HG02763 (cell line): Measurements from ENCODE around the gene TMEM217.

ENCODE experiments used
- ATAC-seq: cut with Tn5 transposase; IDR thresholded peaks from one replicate; pipeline ENCODE4 v1.9.1; 2021; ENCODE audit warnings: mild to moderate bottlenecking, moderate library complexity; ENCODE audit not compliant: unreplicated experiment

Gene TMEM217

DNA sequence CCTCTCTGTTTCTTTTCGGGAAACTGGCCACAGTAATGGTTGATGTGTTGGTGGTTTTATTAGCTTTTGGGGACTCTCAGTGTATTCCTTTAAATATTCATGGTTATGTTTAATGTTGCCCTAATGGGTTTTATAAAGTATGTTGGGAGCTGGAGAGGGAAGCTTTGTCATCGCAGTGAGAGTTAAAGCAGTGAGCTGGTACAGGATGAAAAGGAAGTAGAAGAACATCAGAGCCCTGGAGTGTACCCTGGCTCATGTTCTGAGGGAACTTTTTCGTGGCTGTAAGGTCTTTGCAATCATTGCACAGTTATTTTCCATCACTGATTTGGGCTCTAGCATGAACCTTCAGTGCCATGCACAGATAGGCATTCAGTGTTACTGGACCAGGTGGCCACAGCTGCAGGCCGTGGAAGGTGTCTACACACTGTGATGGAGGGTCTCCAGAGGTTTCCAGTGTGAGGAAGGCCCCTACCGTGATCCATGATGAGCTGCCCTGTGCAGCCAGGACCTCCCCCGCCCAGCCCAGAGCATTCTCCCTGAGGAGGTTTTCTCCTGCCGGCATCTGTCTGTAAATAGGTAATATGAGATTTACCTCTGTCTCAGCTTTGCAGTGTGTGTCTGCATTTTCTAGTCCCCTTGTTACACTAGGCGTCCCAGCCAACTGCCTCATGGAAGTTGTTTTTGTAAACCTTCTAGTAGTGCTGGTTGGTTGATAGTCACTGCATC, 22.4 kb upstream of the TMEM217 start:
- ATAC-seq: no peak

DNA sequence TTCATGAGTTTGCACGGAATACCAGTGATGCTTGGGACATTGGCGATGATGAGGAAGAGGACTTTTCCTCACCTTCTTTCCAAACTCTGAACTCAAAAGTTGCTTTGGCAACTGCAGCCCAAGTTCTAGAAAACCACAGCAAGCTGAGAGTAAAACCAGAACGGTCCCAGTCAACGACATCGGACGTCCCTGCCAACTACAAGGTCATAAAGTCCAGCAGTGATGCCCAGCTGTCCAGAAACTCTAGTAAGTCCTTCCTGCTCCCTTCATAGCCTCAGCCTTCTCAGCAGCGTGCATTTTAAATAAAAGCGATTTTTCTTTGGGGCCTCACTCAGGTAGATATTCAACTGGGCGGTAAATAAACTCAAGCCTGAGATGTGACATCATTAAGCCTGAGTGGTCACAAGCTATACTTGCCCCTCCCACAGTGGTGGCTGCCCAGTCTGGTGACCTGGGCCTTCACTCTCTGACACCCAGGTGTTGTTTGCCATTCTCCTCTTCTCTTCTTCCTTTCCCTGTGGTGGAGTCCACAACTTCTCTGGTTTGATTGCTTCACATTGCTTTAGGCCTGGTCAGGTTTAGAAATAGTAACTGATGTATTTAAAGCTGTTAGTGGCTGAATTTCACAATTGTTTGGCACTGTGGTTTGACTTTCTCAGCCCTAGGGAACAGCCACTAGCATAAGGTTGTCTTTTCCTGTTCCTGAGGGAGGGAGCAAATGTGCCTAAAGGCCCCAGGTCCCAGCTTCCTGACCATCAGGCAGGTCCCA, 21.6 kb upstream of the TMEM217 start:
- no peak for ATAC-seq

DNA sequence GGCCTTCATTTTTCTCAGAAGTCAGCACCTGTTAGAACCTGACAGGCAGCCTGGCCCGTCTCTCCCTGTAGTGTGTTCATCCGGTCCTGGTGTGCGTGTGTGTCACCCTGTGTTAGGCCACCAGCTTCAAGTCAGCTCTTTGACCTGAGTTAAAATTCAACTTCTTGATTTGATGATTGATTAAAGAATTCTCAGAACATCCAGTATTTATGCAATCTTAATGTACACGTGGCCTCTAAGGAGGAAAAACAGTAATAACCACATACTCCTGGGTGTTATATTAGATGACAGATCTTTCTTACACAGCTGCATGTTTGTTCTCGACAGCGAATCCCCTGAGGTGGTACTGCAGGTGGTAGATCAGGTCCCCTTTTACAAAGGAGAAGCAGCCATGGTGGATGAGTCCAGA, 19.1 kb upstream of the TMEM217 start:
- no peak for ATAC-seq

DNA sequence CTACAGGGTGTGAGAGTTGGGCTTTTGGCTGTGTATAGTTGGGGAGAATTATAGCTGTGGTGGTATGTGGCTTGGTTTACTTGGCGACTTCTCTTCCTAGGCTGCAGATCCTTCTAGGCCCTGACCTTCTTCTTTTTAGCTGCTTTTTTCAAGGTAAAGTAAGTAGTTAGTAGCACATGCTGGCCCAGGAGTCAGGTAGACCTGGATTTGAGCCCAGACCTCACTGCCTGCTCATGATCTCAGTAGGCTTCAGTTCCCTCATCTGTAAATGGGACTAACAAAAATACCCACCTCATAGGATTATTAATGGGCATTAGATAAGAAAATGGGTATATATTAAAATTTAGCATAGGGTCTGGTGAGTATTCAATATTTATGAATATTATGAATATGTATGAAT, 17.4 kb upstream of the TMEM217 start:
- ATAC-seq: no peak

DNA sequence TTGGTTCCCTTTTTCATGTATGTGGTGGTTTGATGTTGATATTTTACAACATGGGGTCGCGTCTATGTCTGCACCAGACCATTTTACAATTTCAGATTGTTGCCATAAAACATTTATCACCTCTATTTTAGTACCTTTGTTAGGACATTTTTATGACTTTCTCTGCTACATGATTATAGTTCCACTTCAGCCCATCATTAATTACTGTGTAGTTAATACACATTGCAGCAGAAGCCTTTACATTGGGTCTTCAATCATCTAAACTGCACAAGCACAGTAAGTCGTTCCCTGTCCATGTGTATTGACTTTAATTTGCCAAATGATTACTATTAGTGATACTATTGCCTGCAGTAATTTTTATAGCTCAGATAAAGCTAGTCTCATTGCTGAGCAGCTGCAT, 15.7 kb upstream of the TMEM217 start:
- no peak for ATAC-seq

DNA sequence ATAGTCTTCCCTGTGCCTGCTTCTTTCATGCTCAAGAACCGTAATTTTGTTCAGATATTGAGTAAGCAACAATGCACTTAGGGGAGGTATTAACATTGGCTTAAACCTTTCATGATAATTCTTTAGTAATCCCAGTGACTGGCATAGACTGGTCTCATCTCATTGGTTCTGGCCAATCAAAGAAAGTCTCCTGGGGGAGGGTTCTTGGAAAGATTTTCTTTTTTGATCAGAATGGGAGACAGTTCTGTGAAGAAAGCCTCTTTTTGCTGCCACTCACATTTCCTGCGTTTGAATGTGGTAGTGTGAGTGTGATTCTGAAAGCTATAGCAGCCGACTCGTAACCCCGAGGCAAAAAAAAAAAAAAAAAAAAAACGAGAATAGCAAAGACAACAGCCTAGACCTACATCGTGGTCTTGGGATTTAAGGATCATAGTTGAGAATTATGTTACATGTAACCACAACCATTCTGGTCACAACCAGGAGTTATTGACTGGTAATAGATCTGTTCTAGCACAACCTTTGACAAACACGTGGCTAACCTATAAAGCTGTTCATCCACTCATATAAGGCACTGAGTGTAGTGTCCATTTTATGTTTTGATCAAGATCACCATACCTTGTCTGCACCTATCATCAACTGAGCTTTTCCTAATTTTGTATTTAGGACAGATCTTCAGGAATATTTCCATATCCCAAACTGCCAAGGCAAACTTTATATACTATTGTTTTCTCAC, 15.1 kb upstream of the TMEM217 start:
- ATAC-seq: no peak

DNA sequence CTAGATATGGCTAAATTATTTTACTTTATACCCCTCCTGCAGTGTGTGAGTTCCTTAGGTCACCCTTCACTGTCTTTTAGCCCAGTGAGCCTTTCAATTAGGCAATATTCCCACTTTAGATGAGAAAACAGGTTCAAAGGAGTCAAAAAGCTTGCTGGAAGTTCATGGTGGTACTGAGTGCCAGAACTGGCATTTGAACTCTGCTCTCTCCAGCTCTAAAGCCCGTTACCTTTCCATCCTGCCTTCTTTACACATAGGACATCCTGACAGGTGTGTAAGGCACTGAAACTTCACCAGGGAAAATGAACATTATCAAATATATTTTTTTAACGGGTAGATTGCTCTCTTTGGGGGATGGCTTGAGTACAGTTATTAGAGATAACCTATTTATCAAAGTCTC, 11.2 kb upstream of the TMEM217 start:
- ATAC-seq: no peak

DNA sequence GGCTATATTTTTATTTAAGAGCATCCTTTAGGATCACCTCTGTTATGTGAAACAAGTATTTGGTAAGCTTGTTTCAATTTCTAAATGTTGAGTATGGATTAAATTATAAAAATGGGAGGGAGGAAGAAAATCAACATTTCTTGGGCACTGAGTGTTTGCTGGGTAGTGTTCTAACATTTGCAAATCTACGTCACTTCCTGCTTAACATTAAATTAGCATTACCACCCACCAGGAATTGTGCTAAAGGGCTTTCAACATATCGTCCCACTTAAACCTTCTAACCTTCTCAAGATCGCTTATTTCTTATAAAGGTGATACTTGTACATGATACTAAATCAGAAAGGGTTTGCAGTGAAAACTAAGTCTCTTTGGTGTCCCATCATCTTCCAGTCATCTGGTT, 7.9 kb upstream of the TMEM217 start:
- no peak for ATAC-seq

DNA sequence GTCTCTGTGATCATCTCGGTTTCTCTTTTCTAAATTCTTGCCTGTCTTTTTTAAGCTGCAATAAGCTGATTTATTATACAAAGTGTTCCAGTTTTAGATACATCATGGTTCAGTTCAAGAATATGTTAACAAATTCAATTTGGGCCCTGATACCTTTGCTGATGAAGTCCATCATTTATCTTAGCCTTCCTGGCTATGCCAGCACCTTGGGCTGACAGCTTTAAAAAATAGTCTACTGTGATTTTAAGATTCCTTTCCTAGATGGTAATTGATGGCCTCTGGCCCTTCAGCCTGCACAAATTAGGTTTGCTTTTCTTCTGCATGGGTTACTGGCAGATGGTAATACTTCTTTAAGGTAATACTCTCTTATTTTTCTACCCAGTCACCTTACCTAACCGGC, 7.1 kb upstream of the TMEM217 start:
- ATAC-seq: no peak

DNA sequence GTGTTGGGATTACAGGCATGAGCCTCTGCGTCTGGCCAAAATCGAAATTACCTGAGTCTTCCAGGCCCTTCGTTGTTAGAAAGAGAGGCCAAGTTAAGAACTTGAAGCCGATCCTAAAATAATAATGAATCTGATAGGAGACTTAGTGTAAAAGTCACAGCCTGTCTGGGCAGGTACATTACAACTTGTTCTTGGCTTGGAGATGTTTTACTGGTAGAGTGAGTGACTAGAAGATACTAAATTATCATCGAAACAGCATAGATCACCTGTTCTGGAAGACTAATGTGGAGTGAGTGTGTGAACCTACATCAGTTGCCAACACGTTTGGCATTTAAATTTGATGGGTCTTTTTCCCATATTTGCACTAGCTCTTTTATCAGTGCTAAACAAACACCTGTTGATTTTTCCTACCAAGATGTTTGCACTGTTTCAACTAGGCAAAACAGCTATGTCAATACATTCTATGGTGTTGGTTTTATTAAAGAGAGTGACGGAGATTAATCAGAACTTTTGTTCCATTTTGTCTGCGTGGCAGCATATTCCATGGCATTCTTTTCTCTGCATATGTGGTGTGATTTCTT, 4.6 kb upstream of the TMEM217 start:
- ATAC-seq: no peak

DNA sequence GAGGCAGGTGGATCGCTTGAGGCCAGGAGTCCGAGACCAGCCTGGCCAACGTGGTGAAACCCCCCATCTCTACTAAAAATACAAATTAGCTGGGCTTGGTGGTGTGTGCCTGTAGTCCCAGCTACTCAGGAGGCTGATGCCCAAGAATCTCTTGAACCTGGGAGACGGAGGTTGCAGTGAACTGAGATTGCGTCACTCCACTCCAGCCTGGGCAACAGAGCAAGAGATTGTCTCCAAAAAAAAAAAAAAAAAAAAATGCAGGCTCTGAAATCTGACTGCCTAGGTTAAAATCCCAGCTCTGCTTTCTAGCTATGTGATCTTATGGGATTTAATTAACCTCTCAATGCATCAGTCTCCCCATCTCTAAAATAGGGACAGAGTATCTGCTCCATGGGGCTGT, 3.3 kb upstream of the TMEM217 start:
- ATAC-seq: no peak

DNA sequence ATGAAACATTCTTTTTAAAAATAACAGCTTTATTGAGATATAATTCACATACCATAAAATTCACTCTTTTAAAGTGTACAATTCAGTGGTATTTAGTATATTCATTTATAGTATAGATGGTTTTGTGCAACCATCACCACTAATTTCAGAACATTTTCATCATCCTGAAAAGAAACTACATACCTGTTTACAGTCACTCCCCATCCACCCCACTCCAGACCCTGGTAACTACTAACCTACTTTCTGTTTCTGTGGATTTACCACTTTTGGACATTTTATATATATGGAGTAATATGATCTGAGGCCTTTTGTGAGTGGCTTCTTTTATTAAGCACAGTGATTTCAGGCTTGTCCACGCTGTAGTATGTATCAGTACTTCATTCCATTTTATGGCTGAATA, 2.5 kb upstream of the TMEM217 start:
- ATAC-seq: no peak

DNA sequence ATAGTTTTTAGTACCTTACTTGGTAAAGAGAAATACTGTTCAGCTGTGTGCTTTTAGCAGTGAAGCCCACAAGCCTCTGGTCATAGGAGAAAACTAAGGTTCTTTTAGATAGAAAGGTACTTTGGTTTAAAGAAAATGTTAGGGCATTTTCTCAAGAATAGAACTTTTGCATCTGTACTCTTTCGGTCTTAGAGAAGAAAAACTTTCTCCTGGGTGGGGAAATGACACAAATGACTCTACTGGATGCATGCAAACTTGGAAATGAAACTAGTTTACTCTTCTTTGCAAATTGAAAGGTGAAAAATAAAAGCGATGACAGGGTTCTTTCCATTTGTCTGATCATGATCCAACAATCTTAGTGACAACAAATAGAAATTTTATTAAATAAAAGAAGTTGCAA, 2.1 kb upstream of the TMEM217 start:
- no peak for ATAC-seq

DNA sequence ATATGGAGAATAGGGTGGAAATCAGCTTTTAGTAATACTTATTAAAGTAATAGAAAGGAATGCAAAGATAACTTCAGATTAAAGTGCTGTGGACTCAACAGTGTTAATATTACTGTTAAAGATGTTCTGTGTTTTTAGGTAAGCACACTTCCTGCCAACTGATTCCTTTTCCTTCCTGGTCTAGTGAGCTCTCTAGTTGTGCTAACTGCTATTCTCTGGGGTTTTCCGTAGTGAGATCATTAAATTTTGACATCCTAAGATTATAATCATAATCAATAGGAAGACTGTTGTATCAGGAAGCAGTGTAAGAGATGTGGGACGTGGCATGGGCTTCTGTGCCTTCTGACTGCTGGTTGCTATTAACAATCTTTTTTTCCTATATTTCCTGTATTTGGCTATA, 1.2 kb upstream of the TMEM217 start:
- ATAC-seq: no peak

DNA sequence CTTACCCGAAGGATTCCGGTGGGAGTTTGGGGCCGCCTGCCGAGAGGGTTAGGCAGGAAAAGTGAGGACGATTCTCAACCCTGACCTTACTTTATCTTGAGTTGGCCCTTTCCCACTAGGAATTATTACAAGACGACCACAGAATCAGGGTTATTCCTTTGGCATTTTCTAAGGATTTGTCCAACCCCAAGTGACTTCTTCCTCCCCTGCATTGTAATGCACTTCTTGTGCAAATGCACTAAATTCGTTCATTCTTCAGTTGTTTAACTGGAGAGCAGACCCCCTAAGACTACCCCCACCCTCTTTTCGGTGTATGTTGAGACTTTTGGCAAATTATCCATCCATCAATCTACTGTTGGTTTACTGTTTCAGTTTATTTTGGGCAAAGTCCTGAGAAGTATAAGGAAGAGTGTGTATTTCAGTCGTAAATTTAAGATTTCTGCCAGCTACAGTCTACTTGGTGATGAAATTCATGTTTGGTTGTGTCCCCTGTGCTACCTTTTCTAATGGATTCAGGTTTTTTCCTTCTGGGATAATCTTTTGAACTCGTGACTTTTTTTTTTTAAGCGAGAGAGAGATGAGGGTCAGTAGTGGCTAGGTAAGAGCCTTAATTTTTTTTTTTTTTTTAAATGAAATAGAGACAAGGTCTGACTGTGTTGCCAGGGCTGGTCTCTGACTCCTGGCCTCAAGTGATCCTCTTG, 611 bp upstream of the TMEM217 start:
- no peak for ATAC-seq

DNA sequence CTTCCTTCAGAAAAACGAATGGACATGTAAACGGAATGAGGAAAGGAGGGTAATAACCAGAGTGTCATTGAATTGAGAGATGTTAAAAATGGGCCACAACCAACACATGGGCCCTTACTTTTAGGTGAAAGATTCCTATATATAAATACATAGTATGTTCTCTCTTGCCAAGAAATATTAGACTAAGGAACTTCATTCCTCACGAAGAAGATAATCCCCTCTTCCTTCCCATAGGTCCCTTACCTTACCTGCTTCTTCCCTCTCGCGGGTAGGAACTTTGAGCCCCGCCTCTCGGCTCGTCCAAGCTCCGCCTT, 667 bp downstream of the TMEM217 start:
- no peak for ATAC-seq

DNA sequence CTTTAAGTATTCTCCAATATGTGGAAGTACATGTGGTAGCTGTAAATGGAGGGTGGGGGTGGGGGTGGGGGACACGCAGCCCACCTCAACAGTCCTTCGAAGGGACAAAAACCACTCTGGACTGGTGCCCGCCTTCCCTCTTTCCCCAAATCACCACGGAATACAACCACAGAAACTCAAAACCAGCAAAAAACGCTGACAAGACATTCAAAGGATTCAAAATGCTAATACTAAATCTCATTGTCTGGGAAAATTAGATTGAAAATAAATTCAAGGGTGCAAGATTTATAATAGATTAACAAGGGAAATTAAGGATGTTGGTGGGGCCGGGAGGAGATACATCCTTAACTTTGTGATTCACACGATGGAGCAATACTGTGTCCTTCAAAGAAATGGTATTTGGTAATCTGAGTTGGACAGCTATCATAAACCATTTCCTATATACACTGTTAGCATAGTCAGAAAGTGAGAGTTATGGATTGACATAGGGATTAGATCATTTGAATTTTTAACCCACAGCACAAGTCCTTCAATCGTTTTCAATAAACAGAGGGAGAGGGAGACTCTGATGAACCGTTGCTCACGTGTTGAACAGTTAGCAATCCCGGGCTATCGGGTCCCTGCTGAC, 1.1 kb downstream of the TMEM217 start:
- no peak for ATAC-seq

DNA sequence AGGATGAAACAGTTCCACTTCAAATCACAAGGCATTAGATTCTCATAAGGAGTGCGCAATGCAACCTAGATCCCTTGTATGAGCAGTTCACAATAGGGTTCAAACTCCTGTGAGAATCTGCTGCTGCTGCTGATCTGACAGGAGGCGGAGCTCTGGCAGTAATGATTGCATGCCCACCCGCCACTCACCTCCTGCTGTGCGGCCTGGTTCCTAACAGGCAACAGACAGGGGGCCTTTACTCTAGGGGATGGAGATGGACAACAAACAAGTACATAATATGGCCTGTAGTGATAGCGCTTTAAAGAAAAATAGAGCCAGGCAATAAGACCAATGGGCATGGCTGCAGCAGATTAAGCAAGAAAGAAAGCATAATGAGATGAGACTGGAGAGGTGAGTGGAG, 3.1 kb downstream of the TMEM217 start:
- no peak for ATAC-seq

DNA sequence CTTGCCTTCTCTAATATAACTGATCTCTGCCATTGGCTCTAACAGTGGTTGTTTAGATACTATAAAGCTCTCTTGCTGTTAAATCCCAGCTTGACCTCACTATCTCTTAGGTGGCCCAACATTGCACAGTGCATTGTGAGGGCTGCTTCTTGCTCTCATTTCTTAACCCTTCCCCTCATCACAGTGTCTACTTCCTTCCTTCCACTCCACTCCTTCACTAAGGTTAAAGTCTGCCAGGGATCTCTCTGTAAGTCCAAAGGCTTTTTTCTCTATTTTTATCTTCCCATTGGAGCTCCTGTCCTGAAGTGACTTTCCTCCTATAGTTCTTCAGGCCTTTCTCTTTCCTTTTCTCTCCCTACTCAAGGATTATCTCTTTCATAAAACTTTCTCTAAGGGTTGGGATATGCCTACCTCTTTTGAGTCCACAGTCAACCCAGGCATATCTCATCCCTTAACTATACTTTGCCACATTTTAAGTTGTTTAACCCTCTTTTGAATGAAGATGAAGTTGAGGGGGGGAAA, 4.4 kb downstream of the TMEM217 start:
- no peak for ATAC-seq

DNA sequence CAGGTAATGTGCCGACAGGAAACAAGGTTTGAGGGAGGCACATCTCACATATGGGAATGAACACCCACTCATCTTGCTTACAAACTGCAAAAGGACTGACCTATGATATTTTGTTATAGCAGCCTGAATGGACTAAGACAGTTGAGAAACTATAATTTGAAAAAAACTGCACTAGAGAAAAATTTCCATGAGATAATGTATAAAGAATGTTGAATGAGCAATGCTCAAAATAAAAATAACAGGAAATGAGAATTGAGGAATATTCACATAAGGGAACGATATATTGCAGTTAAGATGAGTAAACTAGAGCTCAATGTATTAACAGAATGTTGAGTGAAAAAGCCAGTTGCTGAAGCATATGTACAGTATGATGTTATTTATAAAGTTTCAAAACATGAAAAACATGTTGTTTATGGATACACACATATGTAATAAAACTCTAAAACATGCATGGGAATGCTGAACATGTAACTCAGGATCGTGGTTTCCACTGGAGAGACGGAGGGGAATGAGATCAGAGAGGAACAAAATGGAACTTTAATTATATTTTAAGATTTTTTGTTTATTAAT, 6.6 kb downstream of the TMEM217 start:
- no peak for ATAC-seq
